HEK293 (cell line): ENCODE data around the gene SP4.

Experiments used
- GFI1B ChIP-seq: fragments of 450-650 bp; formaldehyde crosslinking; IDR thresholded peaks from 2 replicates; pipeline ENCODE4 v1.5.1; 2016; ENCODE audit warnings: missing biosample characterization, missing genetic modification characterization
- MZF1 ChIP-seq: fragments of 450-650 bp; formaldehyde crosslinking; IDR thresholded peaks from 2 replicates; pipeline ENCODE4 v1.5.1; 2017; ENCODE audit warnings: missing biosample characterization, missing genetic modification characterization, borderline replicate concordance
- ZBTB8A ChIP-seq: fragments of 450-650 bp; formaldehyde crosslinking; IDR thresholded peaks from 2 replicates; pipeline ENCODE4 v1.5.1; 2016; ENCODE audit warnings: missing biosample characterization, missing genetic modification characterization
- ZNF175 ChIP-seq: fragments of 450-650 bp; formaldehyde crosslinking; IDR thresholded peaks from 2 replicates; pipeline ENCODE4 v1.5.1; 2016; ENCODE audit warnings: missing biosample characterization, missing genetic modification characterization
- ZNF2 ChIP-seq: fragments of 450-650 bp; formaldehyde crosslinking; IDR thresholded peaks from 2 replicates; pipeline ENCODE4 v1.5.1; 2016; ENCODE audit warnings: missing biosample characterization, missing genetic modification characterization
- ZNF239 ChIP-seq: fragments of 450-650 bp; formaldehyde crosslinking; IDR thresholded peaks from 2 replicates; pipeline ENCODE4 v1.5.1; 2016; ENCODE audit warnings: missing biosample characterization, missing genetic modification characterization
- ZNF274 ChIP-seq, 2 experiments: fragments of 200-500 bp in 1 of 2; fragments of 450-650 bp in 1 of 2; sonication (Bioruptor generic) in 1 of 2; formaldehyde crosslinking in 1 of 2; IDR thresholded peaks; 2 replicates each; pipeline versions ENCODE4 v1.5.1 to v1.6.1; 2014 to 2016; ENCODE audit warnings: borderline replicate concordance in 1 of 2, inconsistent platforms in 1 of 2, low read length in 1 of 2, missing biosample characterization in 1 of 2, missing genetic modification characterization in 1 of 2
- ZNF311 ChIP-seq: fragments of 450-650 bp; formaldehyde crosslinking; IDR thresholded peaks from 2 replicates; pipeline ENCODE4 v1.5.1; 2017; ENCODE audit warnings: missing biosample characterization, missing genetic modification characterization, borderline replicate concordance
- ZNF335 ChIP-seq: fragments of 450-650 bp; formaldehyde crosslinking; conservative IDR thresholded peaks from 2 replicates; pipeline ENCODE4 v1.5.1; 2016; ENCODE audit warnings: missing biosample characterization, missing genetic modification characterization
- ZNF548 ChIP-seq: fragments of 450-650 bp; formaldehyde crosslinking; IDR thresholded peaks from 2 replicates; pipeline ENCODE4 v1.5.1; 2016; ENCODE audit warnings: missing biosample characterization, missing genetic modification characterization
- TF ChIP-seq, protein P1 (sequence below): fragments of 450-650 bp; formaldehyde crosslinking; IDR thresholded peaks from 2 replicates; pipeline ENCODE4 v1.5.0; 2017; ENCODE audit warnings: missing biosample characterization, missing genetic modification characterization, borderline replicate concordance
- TF ChIP-seq, protein P2 (sequence below): fragments of 450-650 bp; formaldehyde crosslinking; IDR thresholded peaks from 2 replicates; pipeline ENCODE4 v1.5.1; 2016; ENCODE audit warnings: missing biosample characterization, missing genetic modification characterization

DNA sequence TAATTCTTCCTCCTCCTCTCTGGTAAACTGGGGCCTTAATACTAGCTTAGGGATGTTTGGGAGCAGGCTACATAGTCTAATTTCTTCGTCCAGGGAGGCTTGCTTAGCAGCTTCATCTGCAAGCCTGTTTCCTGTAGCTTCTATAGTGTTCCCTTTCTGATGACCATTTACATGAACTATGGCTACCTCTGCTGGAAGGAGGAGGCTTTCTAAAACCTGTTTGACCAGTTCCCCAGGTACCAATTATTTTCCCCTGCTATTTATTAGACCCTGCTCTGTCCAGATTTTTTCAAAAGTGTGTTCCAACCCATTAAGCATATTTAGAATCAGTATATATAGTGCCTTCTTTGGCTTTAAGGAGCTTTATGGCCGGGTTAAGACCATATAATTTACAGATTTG is 76.1 kb downstream of the SP4 start:
- TF ChIP-seq, protein P1, sequence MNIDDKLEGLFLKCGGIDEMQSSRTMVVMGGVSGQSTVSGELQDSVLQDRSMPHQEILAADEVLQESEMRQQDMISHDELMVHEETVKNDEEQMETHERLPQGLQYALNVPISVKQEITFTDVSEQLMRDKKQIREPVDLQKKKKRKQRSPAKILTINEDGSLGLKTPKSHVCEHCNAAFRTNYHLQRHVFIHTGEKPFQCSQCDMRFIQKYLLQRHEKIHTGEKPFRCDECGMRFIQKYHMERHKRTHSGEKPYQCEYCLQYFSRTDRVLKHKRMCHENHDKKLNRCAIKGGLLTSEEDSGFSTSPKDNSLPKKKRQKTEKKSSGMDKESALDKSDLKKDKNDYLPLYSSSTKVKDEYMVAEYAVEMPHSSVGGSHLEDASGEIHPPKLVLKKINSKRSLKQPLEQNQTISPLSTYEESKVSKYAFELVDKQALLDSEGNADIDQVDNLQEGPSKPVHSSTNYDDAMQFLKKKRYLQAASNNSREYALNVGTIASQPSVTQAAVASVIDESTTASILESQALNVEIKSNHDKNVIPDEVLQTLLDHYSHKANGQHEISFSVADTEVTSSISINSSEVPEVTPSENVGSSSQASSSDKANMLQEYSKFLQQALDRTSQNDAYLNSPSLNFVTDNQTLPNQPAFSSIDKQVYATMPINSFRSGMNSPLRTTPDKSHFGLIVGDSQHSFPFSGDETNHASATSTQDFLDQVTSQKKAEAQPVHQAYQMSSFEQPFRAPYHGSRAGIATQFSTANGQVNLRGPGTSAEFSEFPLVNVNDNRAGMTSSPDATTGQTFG (tag by site-specific recombination): no peak
- no peak for TF ChIP-seq ZNF274 (IDR thresholded peaks at IDR 0.05; ENCODE audit: low read length)
- no peak for TF ChIP-seq ZNF274 (tag by site-specific recombination; IDR thresholded peaks at IDR 0.05; ENCODE audit: borderline replicate concordance)
- TF ChIP-seq, protein P2, sequence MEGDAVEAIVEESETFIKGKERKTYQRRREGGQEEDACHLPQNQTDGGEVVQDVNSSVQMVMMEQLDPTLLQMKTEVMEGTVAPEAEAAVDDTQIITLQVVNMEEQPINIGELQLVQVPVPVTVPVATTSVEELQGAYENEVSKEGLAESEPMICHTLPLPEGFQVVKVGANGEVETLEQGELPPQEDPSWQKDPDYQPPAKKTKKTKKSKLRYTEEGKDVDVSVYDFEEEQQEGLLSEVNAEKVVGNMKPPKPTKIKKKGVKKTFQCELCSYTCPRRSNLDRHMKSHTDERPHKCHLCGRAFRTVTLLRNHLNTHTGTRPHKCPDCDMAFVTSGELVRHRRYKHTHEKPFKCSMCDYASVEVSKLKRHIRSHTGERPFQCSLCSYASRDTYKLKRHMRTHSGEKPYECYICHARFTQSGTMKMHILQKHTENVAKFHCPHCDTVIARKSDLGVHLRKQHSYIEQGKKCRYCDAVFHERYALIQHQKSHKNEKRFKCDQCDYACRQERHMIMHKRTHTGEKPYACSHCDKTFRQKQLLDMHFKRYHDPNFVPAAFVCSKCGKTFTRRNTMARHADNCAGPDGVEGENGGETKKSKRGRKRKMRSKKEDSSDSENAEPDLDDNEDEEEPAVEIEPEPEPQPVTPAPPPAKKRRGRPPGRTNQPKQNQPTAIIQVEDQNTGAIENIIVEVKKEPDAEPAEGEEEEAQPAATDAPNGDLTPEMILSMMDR (tag by site-specific recombination): no peak
- no peak for TF ChIP-seq ZNF311 (tag by site-specific recombination)
- TF ChIP-seq MZF1 (tag by site-specific recombination): no peak
- TF ChIP-seq ZNF335 (tag by site-specific recombination): no peak
- no peak for TF ChIP-seq ZNF2 (tag by site-specific recombination)
- no peak for TF ChIP-seq ZBTB8A (tag by site-specific recombination)
- TF ChIP-seq GFI1B: no peak
- TF ChIP-seq ZNF239 (tag by site-specific recombination): no peak
- TF ChIP-seq ZNF548 (tag by site-specific recombination): no peak
- no peak for TF ChIP-seq ZNF175
